SHP77 (cell line): ENCODE data around the gene BNC2.

Experiments
- DNase-seq, 2 experiments: peaks; one replicate each; lab custom pipeline; 2025; lab: John Stamatoyannopoulos, UW

BNC2 gene

GRCh38 chr9:16417161-16417560, 453.3 kb downstream of the BNC2 start:
- DNase-seq, result no peak

GRCh38 chr9:16414451-16414850, 456.0 kb downstream of the BNC2 start:
- peak; percentile 8 to 13 for DNase-seq

GRCh38 chr9:16413509-16414016, 456.9 kb downstream of the BNC2 start:
- peak; percentile 14 to 42 for DNase-seq

GRCh38 chr9:16412740-16413139, 457.7 kb downstream of the BNC2 start:
- DNase-seq, result no peak

GRCh38 chr9:16411311-16411710, 459.2 kb downstream of the BNC2 start:
- no peak for DNase-seq

GRCh38 chr9:16410601-16411280, 459.7 kb downstream of the BNC2 start:
- no peak for DNase-seq

- DNase-seq, result no peak
Observed at GRCh38 chr9:16407617-16408016, 462.9 kb downstream of the BNC2 start.

- no peak for DNase-seq
Observed at GRCh38 chr9:16406526-16407225, 463.8 kb downstream of the BNC2 start.

GRCh38 chr9:16405421-16405820, 465.0 kb downstream of the BNC2 start:
- DNase-seq, result no peak

GRCh38 chr9:16401701-16402100, 468.8 kb downstream of the BNC2 start:
- no peak for DNase-seq

- no peak for DNase-seq
Observed at GRCh38 chr9:16398691-16399090, 471.8 kb downstream of the BNC2 start.

GRCh38 chr9:16396389-16396788, 474.1 kb downstream of the BNC2 start:
- no peak for DNase-seq

GRCh38 chr9:16391369-16391768, 479.1 kb downstream of the BNC2 start:
- no peak for DNase-seq

- no peak for DNase-seq
Observed at GRCh38 chr9:16387382-16387781, 483.1 kb downstream of the BNC2 start.

GRCh38 chr9:16386827-16387077, 483.7 kb downstream of the BNC2 start:
- DNase-seq, result no peak

GRCh38 chr9:16386007-16386826, 484.3 kb downstream of the BNC2 start:
- no peak for DNase-seq

- no peak for DNase-seq
Observed at GRCh38 chr9:16385590-16385989, 484.9 kb downstream of the BNC2 start.

GRCh38 chr9:16384993-16385392, 485.5 kb downstream of the BNC2 start:
- DNase-seq, result no peak

GRCh38 chr9:16377311-16377710, 493.2 kb downstream of the BNC2 start:
- DNase-seq, result no peak

- DNase-seq, result peak in 1 of 2 experiments; percentile 11
Observed at GRCh38 chr9:16371306-16371705, 499.2 kb downstream of the BNC2 start.

- DNase-seq, result no peak
Observed at GRCh38 chr9:16370647-16371046, 499.8 kb downstream of the BNC2 start.

GRCh38 chr9:16369427-16369826, 501.0 kb downstream of the BNC2 start:
- no peak for DNase-seq
